Forelimb muscle (tissue), 1 donor: ENCODE data around the gene IL4R. TPM values are rescaled to one million over a fixed set of nuclear protein-coding genes. Genes with fewer than 3 reads are reported as not detected.
"Not testable (repeated sequence)": the region's sequence is repeated elsewhere in the genome, so short reads cannot be mapped to it uniquely, and the experiment has no call there.

Experiments used
- DNase-seq: peaks from one replicate; pipeline ENCODE4 v3.0.0-alpha.2; 2013; ENCODE audit warnings: low read depth
- polyA plus RNA-seq: library from polyadenylated mRNA; unstranded; fragments of 120-200 nt; gene quantifications from one replicate; pipeline ENCODE4 v1.2.1, GENCODE V29; 2013; ENCODE audit not compliant: insufficient read length

The IL4R gene
- polyA plus RNA-seq, 1 donor, result 9.8 TPM

DNA sequence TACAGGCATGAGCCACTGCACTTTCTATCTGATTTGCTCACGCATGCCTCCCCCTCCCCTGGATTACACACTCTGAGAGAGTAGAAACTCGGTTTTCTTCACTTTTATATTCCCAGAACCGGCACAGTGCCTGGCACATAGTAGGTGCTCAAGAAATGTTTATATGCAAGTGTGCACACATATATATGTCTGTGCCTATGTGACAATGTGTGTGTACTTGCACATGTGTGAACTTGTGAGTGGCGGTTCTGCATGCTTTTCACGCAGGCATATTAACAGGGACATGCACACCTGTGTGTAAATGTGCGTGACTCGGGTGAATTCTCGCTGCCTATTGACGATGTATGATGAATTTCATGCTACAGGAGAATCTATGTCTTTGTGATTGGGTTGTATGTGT is 66.1 kb downstream of the IL4R start:
- DNase-seq, result no peak

DNA sequence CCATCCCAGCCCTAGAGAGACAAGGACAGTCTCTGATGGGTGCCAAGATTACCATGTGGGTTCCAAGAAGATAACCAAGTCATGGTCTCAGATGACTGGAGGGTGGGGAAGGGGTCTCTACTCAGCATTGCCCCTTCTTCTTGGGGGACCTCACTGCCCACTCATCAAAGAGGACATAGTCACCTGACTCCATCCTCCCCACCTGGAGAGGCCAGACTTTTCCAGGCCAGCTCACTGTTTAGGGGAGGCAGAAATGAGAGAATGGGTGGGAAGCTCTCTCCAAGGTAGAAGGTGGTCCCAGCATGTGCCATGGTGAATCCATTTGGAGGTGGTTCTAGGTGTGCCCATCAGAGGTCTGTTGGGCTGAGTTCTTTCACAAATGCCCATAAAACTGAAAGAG is 67.5 kb downstream of the IL4R start:
- no peak for DNase-seq

DNA sequence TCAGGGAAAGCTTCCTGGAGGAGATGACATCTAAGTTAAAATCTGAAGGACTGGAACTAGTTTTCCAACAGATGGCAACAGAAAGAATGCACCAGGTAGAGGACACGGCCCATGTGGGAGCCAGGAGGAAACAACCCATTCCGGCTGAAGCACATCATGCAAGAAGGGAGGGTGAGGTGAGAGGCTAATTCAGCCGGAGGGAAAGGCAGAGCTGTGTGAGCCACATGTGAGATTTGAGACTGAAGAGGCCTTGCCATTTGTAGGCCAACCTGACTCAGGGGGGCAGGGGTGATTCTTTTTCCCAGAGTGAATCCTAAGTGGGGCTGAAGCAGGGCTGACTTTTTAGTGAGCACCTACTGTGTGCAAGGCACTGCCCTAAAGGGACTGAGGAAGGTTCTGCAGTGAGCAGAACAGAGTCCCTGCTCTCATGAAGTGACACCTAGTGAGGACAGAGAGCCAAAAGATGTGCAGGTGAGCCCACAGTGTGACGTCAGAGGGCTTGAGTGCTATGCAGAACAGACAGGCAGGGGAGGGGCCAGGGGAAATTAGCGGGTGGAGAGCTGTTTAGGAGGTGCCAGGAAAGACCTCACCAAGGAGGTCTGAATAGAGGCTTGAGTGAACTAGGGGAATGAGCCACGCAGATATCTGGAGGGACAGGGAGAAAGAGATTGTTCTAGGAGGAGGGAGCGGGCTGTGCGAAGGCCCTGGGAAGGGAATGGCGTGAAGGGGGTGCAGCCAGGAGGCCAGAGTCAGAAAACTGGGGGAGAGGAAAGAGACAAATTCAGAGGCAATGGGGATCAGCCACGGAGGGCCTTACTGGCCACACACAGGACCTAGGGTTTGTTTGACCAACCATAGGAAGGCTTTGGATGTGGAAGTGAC is 68.4 kb downstream of the IL4R start:
- DNase-seq, result no peak

DNA sequence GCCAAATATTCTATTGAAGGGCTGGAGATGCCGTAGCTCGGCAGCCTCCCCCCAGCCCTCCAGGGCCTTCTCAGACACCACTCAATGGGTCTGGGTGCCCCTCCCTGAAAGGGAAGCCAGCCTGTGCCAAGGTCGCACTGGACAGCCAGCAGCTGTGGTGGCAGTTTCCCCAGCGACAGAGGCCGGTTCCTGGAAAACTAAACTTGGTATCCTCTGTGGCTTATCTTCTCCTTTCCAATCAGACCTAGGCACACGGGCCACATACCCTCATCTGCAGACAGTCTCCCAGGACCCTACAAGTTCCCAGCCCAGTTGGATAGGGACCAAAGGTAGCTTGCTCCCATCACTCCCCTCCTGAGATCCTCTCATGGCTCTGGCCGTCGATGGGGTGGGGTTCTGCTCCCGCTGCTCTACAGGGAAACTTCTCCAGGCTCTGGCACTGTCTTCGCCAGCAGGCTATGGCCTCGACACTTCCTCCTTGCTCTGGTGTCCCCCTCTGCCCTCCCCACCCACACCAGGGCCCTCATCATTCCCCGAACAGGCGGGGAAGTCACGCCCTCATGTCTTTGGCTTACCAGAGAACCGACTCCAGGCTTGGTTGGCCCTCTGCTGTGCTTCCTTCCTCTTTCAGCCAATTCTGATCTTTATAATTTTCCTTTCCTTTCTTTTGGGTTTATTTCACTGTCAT is 69.9 kb downstream of the IL4R start:
- no peak for DNase-seq

DNA sequence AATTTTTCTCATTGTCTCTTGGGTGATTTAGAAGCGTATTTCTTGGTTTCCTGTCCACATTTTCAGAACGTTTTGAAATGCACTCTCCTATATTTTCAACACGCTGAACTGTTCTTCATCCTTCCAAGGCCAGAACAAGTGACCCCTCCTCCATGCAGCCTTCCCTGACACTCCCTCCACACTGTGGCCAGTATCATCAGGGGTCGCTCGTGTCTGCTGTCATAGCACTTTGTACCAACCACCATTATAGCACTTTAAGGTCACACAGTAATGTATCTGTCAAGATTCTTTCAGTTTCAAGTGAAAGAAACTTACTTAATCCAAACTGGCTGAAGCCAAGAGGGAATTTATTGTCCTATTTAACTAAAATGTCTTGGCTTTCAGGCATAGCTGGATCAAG is 70.7 kb downstream of the IL4R start:
- no peak for DNase-seq

DNA sequence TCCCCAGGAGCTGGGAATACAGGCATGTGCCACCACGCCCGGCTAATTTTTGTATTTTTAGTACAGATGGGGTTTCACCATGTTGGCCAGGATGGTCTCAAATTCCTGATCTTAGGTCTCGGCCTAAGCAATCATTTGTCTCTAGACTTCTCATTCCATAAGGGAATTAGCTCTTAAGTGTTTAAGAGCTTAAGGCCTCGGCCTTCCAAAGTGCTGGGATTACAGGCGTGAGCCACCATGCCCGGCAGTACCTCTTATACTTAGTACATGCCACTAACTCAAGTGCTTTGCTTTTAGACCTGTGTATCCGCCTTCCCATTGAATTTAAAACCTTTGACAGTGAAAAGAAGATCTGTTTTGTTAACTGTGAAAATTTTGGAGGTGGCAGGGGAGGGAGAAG is 71.6 kb downstream of the IL4R start:
- no peak for DNase-seq

DNA sequence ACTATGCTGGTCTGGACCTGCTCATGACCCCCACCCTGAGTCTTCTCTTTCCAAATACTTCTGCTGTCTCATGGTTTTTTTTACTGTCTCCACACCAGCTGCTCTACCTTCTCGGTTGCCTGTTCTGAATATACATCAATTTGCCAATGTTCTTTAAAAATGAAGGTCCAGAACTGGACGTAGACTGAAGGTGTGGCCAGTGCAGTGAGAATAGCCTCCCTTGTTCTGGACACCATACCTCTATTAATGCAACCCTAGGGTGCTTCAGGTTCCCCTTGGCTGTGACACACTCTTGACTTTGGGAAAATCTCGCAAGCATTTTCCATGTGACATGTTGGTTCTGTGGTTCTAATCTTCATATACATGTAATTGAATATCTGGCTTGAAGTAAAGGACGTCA is 72.9 kb downstream of the IL4R start:
- no peak for DNase-seq

DNA sequence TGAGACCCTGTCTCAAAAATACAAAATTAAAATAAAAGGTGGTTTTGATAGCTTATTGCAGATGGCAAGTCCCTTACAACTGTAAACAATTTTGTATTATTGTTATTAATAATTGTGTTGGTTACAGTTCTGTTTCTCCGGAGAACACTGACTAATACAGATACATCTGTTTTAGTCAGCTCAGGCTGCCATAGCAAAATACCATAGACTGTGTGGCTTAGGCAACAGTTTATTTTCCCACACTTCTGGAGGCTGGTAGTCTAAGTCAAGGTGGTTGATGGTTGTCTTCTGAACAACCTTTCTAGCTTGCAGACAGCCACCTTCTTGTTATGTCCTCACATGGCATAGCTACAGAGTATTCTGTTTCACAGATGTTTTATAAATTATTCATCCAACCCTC is 74.0 kb downstream of the IL4R start:
- no peak for DNase-seq

DNA sequence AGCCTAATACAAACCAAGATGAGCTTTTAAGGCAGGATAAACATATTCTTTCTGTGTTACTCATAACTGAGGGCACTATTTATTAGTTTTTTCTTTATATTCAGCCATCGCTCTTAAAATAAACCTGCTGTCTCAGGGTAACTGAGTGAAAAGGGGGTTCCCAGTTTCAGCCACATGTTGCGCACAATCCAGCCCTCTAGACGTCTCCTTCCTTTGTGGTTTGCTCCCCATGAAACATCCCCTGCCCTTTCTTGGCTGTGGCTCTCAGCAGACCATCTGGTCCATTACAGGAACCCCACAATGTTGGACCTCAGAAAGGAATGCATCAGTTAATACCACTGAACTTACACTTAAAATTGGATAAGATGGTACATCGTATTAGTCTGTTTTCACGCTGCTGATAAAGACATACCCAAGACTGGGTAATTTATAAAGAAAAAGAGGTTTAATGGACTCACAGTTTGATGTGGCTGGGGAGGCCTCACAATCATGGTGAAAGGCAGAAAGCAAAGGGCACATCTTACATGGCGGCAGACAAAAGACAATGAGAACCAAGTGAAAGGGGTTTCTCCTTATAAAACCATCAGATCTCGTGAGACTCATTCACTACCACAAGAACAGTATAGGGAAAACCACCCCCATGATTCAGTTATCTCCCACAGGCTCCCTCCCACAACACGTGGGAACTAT is 75.6 kb downstream of the IL4R start:
- no peak for DNase-seq

DNA sequence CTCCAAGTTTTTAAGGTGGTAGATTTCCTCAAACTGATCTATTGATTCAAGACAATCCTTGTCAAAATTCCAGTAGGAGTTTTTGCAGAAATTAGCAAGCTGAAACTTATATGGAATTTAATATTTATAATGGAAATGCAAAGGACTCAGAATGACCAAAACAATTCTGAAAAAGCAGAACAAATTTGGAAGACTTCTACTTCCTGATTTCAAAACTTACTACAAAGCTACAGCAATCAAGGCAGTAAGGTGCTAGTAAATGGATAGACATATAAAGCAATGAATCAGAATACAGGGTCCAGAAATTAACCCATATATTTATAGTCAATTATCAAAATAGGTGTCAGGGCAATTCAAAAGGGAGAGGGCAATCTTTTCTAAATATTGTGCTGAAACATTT is 76.4 kb downstream of the IL4R start:
- DNase-seq, result no peak

DNA sequence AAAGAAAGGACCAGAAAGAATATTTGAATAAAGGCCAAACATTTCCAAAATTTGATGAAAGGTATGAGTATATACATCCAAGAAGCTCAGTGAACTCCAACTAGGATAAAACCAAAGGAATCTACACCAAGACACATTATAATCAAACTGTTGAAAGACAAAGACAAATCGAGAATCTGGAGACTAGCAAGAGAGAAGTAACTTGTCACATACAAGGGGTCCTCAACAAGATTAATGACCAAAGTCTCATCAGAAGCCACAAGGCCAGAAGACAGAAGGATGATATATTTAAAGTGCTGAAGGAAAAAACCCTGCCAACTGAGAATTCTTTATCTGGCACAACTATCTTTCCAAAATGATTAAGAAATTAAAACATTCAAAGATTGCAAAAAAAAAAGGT is 78.9 kb downstream of the IL4R start:
- DNase-seq, result no peak

DNA sequence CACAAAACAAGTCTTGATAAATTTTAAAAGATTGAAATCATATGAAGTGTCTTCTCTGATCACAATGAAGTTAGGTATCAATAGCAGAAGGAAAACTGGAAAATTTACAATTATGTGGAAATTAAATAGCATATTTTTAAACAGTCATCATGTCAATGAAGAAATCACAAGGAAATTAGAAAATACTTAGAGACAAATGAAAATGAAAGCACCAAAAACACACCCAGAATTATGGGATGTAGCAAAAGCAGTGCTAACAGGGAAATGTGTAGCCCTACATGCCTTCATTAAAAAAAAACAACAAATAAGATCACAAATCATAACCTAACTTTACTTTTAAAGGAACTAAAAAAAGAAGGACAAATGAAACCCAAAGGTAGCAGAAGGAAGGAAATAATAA is 80.7 kb downstream of the IL4R start:
- DNase-seq, result no peak

DNA sequence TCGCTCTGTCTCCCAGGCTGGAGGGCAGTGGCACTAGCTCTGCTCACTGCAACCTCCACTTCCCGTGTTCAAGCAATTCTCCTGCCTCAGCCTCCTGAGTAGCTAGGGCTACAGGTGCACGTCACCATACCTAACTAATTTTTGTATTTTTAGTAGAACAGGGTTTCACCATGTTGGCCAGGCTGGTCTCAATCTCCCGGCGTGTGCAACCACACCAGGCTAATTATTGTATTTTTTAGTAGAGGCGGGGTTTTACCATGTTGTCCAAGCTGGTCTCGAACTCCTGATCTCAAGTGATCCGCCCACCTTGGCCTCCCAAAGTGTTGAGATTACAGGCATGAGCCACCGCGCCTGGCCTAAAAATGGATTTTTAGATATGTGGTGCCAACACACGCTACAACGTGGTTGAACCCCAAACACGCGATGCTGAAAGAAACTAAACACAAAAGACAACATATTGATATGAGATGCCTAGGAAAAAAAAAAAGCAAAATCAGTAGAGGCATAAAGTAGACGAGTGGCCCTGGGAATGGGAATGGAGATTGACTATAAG is 84.6 kb downstream of the IL4R start:
- not testable (repeated sequence) for DNase-seq

DNA sequence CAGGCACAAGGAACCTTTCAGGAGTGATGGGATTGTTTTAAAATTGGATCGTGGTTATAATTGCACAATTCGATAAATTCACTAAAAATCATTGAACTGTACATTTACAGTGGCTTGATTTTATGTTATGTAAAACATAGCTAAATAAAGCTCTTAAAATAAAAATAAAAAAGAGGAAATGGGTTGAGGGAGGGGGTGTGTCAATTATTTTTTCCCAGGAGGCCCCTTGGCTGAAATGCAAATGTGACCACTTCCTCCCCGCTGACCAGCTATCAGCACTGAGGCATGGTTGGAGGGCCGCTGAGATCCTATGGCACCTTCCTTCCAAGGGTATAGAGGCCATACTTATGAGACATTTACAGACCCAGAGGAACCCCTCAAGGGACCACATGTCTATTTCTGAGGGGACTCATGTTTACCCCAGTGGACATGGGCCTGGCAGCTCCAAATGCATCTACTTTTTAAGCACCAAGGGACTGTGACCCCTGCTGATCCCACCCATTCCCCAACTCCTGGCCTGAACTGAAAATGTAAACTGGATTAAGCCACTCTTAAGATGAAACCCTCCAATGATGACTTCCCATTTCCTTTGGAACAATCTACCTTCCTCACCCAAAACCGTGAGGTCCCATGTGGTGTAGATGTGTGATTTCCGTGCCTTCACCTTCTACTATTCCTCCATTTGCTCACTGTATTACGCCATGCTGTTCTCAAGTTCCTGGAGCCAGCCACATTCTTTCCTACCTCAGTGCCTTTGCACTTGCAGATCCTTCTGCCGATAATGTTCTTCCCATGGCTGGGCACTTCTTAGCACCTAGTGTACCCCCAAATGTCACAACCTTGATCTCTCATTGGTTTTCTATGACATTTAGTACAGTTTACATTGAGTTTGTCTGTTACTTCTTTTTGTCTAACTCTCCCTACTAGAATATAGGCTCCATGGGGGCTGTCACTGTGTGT is 85.4 kb downstream of the IL4R start:
- no peak for DNase-seq

DNA sequence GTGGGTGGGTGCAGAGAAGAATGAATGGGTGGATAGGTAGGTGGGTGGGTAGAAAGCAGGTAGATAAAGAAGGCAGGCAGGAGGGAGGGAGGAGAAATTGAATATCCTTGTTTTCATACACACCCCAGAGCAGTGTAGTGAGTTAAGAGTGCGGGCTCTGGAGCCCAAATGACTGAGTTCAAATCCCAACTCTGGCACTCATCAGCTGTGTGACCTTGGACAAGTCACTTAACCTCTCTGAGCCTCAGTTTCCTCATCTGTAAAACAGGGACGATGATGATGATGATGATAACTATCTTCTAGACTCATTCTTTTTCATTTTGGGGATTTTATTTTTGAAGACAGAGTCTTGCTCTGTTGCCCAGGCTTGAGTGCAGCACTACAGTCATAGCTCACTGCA is 86.2 kb downstream of the IL4R start:
- DNase-seq, result no peak

DNA sequence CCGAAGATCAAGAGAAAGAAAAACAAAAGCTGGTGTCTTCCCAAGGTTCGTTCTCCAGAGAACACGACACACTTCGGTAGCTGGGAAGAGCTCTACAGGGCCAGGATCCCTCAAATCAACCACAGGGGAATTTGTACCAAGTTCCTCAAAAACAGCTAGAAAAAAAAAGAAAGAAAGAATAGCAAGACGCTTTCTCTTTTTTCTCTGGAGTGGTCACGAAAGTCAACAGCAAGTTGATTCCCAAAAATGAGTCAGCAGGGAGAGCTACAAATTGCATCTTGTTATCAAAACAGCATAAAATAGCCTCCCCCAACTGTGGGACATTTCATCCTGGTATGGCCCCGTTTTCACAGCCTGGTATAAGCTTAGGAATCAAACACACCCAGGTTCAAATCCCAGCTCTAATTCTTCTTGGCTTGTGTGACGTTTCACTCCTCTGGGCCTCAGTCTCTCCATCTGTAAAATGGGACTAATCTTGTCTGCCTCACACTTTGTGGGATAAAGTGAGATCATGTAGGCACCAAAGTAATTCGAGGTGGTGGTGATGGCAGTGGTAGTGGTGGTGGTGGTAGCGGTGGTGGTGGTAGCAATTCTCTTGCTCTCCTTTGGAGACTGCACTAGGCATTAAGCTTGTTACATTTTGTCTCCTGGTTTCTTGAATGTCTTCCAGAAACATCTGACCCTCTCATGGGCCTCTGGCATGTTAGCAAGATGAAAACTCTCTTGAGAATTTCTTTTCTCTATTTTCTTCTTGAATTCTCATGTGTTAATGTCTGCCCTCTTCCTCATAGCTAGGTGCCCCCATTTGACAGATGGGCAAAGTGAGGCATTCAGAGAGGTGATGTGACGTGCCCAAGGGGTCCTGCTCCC is 87.2 kb downstream of the IL4R start:
- no peak for DNase-seq

DNA sequence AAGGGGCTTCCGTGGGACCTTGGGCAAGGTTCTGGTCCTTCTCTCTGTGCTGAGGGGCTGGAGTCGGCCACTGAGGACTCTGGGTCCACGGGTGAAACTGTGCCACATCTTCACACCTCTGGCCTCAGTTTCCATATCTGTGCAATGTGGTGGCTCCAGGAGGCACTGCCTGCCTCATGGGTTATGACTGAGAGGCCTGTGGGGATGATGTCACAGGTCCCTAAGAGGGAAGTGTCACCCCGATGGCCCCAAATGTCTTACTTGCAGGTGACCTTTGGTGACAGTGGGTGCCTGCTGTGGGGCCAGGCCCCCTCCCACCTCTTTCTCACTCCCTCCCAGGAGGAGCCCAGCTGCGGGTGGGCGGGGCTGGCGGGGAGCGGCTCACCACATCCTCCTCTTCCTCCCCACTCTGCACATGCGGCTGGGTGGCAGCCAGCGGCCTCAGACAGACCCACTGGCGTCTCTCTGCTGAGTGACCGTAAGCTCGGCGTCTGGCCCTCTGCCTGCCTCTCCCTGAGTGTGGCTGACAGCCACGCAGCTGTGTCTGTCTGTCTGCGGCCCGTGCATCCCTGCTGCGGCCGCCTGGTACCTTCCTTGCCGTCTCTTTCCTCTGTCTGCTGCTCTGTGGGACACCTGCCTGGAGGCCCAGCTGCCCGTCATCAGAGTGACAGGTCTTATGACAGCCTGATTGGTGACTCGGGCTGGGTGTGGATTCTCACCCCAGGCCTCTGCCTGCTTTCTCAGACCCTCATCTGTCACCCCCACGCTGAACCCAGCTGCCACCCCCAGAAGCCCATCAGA is 88.2 kb downstream of the IL4R start, which contains the start of gene IL21R:
Gene IL21R, plus strand, starts transcription at position 407 of the 801 bp plus-strand sequence. CDS start 27,898 bp downstream, outside the sequence.
- DNase-seq, result no peak

DNA sequence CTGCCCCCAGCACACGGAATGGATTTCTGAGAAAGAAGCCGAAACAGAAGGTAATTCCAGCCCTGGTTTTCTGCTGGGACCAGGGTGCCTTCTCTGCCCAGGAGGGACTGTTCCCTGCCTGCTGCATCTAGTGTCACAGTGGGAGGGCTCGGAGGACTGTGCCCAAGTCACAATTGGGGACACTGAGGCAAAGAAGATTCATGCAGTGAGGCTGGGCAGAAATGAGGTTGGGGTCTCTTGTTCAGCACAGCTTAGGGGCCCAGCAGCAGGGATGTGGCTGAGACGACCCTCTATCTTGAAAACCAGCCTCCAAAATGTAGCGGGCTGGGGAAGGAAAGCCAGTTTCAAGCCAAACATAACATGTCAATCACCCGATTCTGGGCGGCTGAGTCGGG is 88.8 kb downstream of the IL4R start:
- DNase-seq, result no peak

DNA sequence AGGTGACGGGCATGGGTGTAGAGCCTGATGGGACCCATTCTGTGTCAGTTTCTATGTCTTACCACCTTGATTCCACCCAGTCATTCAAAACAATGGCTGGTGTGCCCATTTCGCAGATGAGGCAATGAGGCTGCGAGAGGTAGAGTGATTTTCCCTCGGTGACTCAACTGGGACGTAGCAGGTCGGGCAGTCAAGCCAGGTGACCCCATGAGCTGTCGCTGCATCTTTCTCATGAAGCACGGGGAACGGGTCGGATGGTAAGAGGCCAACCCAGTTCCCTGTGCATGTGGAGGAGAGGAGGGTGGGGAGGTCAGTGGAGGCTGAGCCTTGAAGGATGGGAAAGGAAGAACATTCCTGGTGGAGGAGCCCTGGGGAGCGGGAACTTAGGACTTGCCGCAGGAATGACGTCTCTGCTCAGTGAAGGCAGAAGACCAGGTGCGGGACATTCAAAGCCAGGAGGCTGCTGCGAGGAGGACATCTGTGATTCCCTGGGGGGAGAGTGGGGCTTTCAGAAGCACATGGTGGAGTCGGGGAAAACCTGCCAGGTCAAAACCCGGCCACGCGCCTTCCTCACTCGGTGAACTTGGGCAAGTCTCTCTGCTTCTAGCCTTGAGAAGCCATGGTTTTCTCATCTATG is 89.3 kb downstream of the IL4R start:
- DNase-seq, result no peak
